Stimulated activated CD4-positive, alpha-beta T cell treated with anti-CD3 and anti-CD28 coated beads, Interleukin-4, amount 100 ng/mL, for 1 hour (primary cell): Measurements from ENCODE around the gene NCOA7.
"Not testable (repeated sequence)": the region's sequence is repeated elsewhere in the genome, so short reads cannot be mapped to it uniquely, and the experiment has no call there.

Experiments used
- DNase-seq: peaks from one replicate; pipeline ENCODE4 v3.0.0-alpha.2; 2020

Gene NCOA7

GRCh38 chr6:125926711-125927110, 136.0 kb downstream of the NCOA7 start:
- DNase-seq = no peak

- DNase-seq = no peak
Measured at GRCh38 chr6:125927761-125928160, 137.0 kb downstream of the NCOA7 start.

- no peak for DNase-seq
Measured at GRCh38 chr6:125930765-125931418, 140.1 kb downstream of the NCOA7 start.

- DNase-seq = no peak
Measured at GRCh38 chr6:125931733-125932450, 141.1 kb downstream of the NCOA7 start.

- DNase-seq = no peak
Measured at GRCh38 chr6:125932451-125932795, 141.7 kb downstream of the NCOA7 start.

- not testable (repeated sequence) for DNase-seq
Measured at GRCh38 chr6:125935520-125935919, 144.8 kb downstream of the NCOA7 start.

GRCh38 chr6:125939026-125939425, 148.3 kb downstream of the NCOA7 start:
- DNase-seq = no peak

- no peak for DNase-seq
Measured at GRCh38 chr6:125939791-125940190, 149.0 kb downstream of the NCOA7 start.

GRCh38 chr6:125940247-125941041, 149.7 kb downstream of the NCOA7 start:
- DNase-seq = no peak

- DNase-seq = no peak
Measured at GRCh38 chr6:125942672-125943527, 152.1 kb downstream of the NCOA7 start.

GRCh38 chr6:125943528-125944433, 153.0 kb downstream of the NCOA7 start:
- no peak for DNase-seq

- no peak for DNase-seq
Measured at GRCh38 chr6:125944434-125944816, 153.7 kb downstream of the NCOA7 start.

GRCh38 chr6:125944896-125945295, 154.1 kb downstream of the NCOA7 start:
- no peak for DNase-seq

- DNase-seq = no peak
Measured at GRCh38 chr6:125945378-125946141, 154.8 kb downstream of the NCOA7 start.

- DNase-seq = no peak
Measured at GRCh38 chr6:125947615-125948014, 156.9 kb downstream of the NCOA7 start.

GRCh38 chr6:125948455-125948854, 157.7 kb downstream of the NCOA7 start:
- no peak for DNase-seq

GRCh38 chr6:125949069-125949468, 158.3 kb downstream of the NCOA7 start:
- no peak for DNase-seq

- no peak for DNase-seq
Measured at GRCh38 chr6:125950293-125950692, 159.5 kb downstream of the NCOA7 start.

GRCh38 chr6:125950716-125951115, 160.0 kb downstream of the NCOA7 start:
- not testable (repeated sequence) for DNase-seq

- no peak for DNase-seq
Measured at GRCh38 chr6:125951323-125951722, 160.6 kb downstream of the NCOA7 start.
